Measurements from ENCODE around the gene TSPAN14. TPM values are rescaled to one million over a fixed set of nuclear protein-coding genes. Genes with fewer than 3 reads are reported as not detected.

TSPAN14 gene
- total RNA-seq, 4 donors from 2014 or later = 123 to 163 (median 150) TPM

DNA sequence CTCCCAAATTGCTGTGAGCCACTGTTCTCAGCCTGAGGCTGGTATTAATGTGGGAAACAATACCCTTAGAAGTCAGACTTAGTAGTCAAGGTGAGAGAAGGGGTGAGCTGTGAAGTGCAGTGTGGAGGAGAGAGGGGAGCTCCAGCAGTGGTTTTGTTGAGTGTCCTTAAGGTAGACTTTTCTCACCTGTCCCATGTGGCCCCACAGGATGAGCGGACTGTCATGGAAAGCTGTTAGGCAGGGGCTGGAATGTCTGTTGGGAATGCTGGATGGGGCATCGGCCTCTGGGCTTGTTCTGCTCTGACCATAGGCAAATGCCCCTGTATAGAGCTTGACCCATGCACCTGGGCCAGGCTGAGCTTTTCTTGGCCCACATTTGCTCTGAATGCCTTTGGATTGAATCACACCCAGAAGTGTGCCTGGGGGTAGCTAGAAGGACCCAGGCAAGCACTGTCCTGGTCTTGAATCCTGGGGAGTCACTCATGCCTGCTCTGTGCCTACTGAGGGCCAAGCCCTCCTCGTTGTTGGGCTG is 47.3 kb downstream of the TSPAN14 start:
- TF ChIP-seq EP300 (IDR thresholded peaks at IDR 0.05) = no peak
- TF ChIP-seq POLR2A (IDR thresholded peaks at IDR 0.05) = no peak
- TF ChIP-seq CTCF (IDR thresholded peaks at IDR 0.05) = no peak
- peaks cover 0 to 1% (median 0%) of the 10 kb centered on the region in 3 donors for H3K36me3 ChIP-seq
- H3K4me3 ChIP-seq = no peak overlapping the region
- WGBS, 2 donors = 82 to 93% methylated on average over 3 of the region's 3 CpGs
- H3K27ac ChIP-seq = peak overlapping the region; percentile 41 to 96 (median 82)
- peaks cover 9 to 100% (median 93%) of the 10 kb centered on the region in 4 donors for H3K4me1 ChIP-seq
- DNase-seq (ENCODE audit: low spot score in 2 of 2) = no peak
- H3K9me3 ChIP-seq = peaks cover 0 to 2% (median 0%) of the 10 kb centered on the region in 4 donors
- H3K27me3 ChIP-seq = no peaks in the 10 kb centered on the region

- 57 to 60% methylated on average over 13 of the region's 13 CpGs for WGBS, 2 donors
- DNase-seq (ENCODE audit: low spot score in 2 of 2) = no peak
- Histone ChIP-seq H3K4me1 (peaks cover 9 to 100% (median 92%) of the 10 kb centered on the region in 4 donors), H3K4me3 (no peak overlapping the region), H3K9me3 (no peaks in the 10 kb centered on the region), H3K27ac (peak overlapping the region in 2 of 4 donors; percentile 86 to 96), H3K27me3 (no peaks in the 10 kb centered on the region), H3K36me3 (peaks cover 0 to 5% (median 5%) of the 10 kb centered on the region in 3 donors)
- no peak for TF ChIP-seq EP300 (IDR thresholded peaks at IDR 0.05)
- TF ChIP-seq CTCF (IDR thresholded peaks at IDR 0.05) = no peak
- no peak for TF ChIP-seq POLR2A (IDR thresholded peaks at IDR 0.05)
Measured at GRCh38 chr10:80501913-80502521, 47.9 kb downstream of the TSPAN14 start.

DNA sequence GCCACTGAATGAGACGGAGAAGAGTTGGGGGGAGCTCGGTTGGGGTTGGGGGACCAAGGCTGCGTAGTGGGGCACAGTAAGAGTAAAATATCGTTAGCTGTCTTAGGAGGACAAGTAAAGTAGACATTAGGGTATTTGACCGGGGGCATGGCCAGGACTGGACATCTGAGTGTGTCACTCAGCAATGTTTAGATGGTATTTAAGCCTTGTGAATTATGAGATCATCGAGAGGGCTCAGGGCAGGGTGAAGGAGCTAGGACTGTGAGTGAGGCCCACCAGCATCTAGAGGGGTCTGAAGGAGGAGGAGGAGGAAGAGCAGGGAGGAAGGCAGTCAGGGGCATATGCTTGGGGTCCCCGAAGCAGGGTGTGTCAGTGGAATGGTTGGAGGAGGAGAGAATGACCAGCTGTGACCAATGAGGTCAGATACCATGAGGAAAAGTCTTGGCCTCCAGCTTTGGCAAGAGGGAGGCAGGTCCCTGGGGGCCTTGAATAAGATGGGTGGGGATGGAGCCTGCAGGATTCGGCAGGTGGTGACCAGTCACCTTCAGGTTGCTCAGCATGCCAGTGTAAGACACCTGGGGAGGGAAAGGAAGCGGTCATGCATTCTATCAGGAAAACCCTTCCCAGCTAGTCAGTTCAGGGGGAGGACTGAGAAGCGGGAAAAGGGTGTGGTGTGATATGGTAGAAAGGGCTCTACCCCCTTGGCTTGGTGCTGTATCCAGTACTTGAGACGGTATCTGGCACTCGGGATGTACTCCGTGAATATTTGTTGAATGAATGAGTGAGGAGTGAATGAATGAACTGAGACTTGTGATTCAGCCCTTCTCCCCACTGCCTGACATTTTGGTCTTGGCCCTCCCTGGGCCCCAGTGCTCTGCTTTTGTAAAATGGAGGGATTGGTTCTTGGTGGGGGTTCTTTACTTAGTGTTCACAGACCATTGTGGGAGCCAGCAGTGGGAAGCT is 48.8 kb downstream of the TSPAN14 start:
- Histone ChIP-seq H3K4me3 (no peak overlapping the region), H3K36me3 (peaks cover 0 to 13% (median 7%) of the 10 kb centered on the region in 3 donors), H3K9me3 (no peaks in the 10 kb centered on the region), H3K27me3 (no peaks in the 10 kb centered on the region), H3K4me1 (peaks cover 6 to 99% (median 83%) of the 10 kb centered on the region in 4 donors), H3K27ac (peak overlapping the region in 2 of 4 donors; percentile 86 to 96)
- 69 to 80% methylated on average over 13 of the region's 13 CpGs for WGBS, 2 donors
- no peak for DNase-seq (ENCODE audit: low spot score in 2 of 2)
- no peak for TF ChIP-seq CTCF (IDR thresholded peaks at IDR 0.05)
- no peak for TF ChIP-seq POLR2A (IDR thresholded peaks at IDR 0.05)
- TF ChIP-seq EP300 (IDR thresholded peaks at IDR 0.05) = no peak

GRCh38 chr10:80503584-80504157 is 49.6 kb downstream of the TSPAN14 start:
- WGBS, 2 donors = 67 to 73% methylated on average over 7 of the region's 7 CpGs
- Histone ChIP-seq H3K4me3 (no peak overlapping the region), H3K36me3 (peaks cover 0 to 21% (median 8%) of the 10 kb centered on the region in 3 donors), H3K4me1 (peaks cover 5 to 97% (median 75%) of the 10 kb centered on the region in 4 donors), H3K27me3 (no peaks in the 10 kb centered on the region), H3K27ac (peak overlapping the region in 3 of 4 donors; percentile 62 to 96 (median 86)), H3K9me3 (no peaks in the 10 kb centered on the region)
- TF ChIP-seq EP300 (IDR thresholded peaks at IDR 0.05) (no peak), POLR2A (IDR thresholded peaks at IDR 0.05) (no peak)
- no peak for DNase-seq (ENCODE audit: low spot score in 2 of 2)

DNA sequence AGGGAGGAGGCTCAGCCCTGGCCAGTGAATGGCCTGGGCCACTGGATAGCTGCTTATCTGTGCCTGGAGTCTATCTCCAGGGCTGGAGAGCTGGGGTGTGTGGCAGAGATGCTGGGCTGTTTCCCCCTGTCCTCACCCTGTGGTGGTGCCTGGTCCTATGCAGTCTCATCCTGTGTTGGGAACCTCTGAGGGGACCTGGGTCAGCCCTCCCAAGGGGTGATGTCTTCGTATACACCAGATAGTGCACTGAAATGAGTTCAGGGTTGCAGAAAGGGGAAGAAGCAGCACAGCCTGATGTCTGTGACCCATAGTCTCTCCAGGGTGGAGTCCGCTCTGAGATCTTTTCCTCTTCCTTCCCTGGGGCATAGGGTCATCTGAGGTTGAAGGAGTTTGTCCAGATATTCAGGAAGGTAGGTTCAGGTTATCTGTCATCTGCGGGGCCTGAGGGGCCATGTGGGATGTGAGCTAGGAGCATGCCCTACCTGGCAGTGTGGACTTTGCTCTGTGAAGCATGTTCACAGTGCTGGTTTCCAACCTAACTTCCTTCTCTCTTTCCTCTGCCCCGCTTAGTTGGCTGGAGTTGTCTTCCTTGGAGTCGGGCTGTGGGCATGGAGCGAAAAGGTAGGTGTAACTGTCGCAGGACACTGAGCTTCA is 50.2 kb downstream of the TSPAN14 start:
- WGBS, 2 donors = 65 to 69% methylated on average over 7 of the region's 7 CpGs
- H3K36me3 ChIP-seq = peaks cover 0 to 27% (median 14%) of the 10 kb centered on the region in 3 donors
- no peak for DNase-seq (ENCODE audit: low spot score in 2 of 2)

More for the DNA sequence above, 50.2 kb downstream of the TSPAN14 start:
- H3K4me1 ChIP-seq = peaks cover 5 to 97% (median 69%) of the 10 kb centered on the region in 4 donors
- no peak overlapping the region for H3K4me3 ChIP-seq
- TF ChIP-seq EP300 (IDR thresholded peaks at IDR 0.05) (no peak), CTCF (IDR thresholded peaks at IDR 0.05) (no peak), POLR2A (IDR thresholded peaks at IDR 0.05) (no peak)
- H3K27ac ChIP-seq = peak overlapping the region; percentile 58 to 96 (median 74)
- no peaks in the 10 kb centered on the region for H3K27me3 ChIP-seq
- no peaks in the 10 kb centered on the region for H3K9me3 ChIP-seq
